ENCODE data around the gene TMEM220.

DNA sequence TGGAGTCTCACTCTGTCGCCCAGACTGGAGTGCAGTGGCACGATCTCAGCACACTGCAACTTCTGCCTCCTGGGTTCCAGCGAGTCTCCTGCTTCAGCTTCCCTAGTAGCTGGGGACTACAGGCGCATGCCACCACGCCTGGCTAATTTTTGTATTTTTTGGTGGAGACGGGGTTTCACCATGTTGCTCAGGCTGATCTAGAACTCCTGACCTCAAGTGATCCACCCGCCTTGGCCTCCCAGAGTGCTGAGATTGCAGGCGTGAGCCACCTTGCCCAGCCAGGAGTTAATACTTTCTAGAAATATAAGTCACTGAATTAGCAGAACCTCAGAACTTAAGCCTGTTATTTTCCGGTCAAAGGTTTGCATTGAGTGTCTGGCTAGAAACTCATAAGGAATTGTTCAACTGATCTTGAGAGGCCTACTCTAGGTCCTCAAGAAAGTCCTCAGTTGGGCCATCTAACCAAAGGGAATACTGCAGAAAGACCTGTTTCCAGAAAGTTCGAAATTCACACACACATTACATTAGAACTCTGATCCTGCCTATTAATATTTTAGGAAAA lies 1.4 kb downstream of the TMEM220 start:
- TF ChIP-seq, protein P1, sequence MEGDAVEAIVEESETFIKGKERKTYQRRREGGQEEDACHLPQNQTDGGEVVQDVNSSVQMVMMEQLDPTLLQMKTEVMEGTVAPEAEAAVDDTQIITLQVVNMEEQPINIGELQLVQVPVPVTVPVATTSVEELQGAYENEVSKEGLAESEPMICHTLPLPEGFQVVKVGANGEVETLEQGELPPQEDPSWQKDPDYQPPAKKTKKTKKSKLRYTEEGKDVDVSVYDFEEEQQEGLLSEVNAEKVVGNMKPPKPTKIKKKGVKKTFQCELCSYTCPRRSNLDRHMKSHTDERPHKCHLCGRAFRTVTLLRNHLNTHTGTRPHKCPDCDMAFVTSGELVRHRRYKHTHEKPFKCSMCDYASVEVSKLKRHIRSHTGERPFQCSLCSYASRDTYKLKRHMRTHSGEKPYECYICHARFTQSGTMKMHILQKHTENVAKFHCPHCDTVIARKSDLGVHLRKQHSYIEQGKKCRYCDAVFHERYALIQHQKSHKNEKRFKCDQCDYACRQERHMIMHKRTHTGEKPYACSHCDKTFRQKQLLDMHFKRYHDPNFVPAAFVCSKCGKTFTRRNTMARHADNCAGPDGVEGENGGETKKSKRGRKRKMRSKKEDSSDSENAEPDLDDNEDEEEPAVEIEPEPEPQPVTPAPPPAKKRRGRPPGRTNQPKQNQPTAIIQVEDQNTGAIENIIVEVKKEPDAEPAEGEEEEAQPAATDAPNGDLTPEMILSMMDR (conservative IDR thresholded peaks at IDR 0.05) = no peak
- no peak for TF ChIP-seq EZH2 (IDR thresholded peaks at IDR 0.05; ENCODE audit: low read depth)

All from PC-9 (cell line).